Upper lobe of left lung (tissue), 6 donors: Measurements from ENCODE around the gene SLC37A4. TPM values are rescaled to one million over a fixed set of nuclear protein-coding genes. Genes with fewer than 3 reads are reported as not detected.

ENCODE experiments used
- ATAC-seq, 2 donors: fragments of 200-7000 bp; cut with Tn5 transposase; one replicate each; pipeline ENCODE4 v1.9.1; 2022; ENCODE audit warnings: mild to moderate bottlenecking in 2 of 2, moderate library complexity in 2 of 2; ENCODE audit not compliant: low FRiP score in 2 of 2
- DNase-seq, 2 donors: peaks; one replicate each; pipeline ENCODE4 v3.0.0-alpha.2; 2019 to 2020
- H3K27ac ChIP-seq, 4 donors: fragments of 200-600 bp; sonication (generic); one replicate each; pipeline ENCODE4 v1.5.1; 2016 to 2019
- H3K27me3 ChIP-seq, 4 donors: fragments of 200-600 bp; sonication (generic); one replicate each; pipeline ENCODE4 v1.5.1; 2017 to 2019
- H3K36me3 ChIP-seq, 4 donors: fragments of 200-600 bp; sonication (generic); one replicate each; pipeline ENCODE4 v1.5.1; 2016 to 2019
- H3K4me1 ChIP-seq, 4 donors: fragments of 200-600 bp; sonication (generic); one replicate each; pipeline ENCODE4 v1.5.1; 2018 to 2019
- H3K4me3 ChIP-seq, 4 donors: fragments of 200-600 bp; sonication (generic); one replicate each; pipeline ENCODE4 v1.5.1; 2017 to 2019; ENCODE audit warnings: mild to moderate bottlenecking in 2 of 4, moderate library complexity in 1 of 4
- H3K9me3 ChIP-seq, 4 donors: fragments of 200-600 bp; sonication (generic); one replicate each; pipeline ENCODE4 v1.5.1; 2018 to 2019
- EP300 ChIP-seq, 4 donors: sonication (generic); formaldehyde crosslinking; IDR thresholded peaks; one replicate each; pipeline ENCODE4 v1.5.1; 2017; ENCODE audit warnings: antibody characterized with exemption in 4 of 4, control low read depth in 2 of 4
- POLR2A ChIP-seq, 4 donors: fragments of 450-650 bp; IDR thresholded peaks; one replicate each; pipeline ENCODE4 v1.5.1; 2016 to 2017; ENCODE audit warnings: antibody characterized with exemption in 4 of 4, mild to moderate bottlenecking in 2 of 4
- POLR2AphosphoS5 ChIP-seq, 2 donors: sonication (generic); formaldehyde crosslinking; IDR thresholded peaks; one replicate each; pipeline ENCODE4 v1.5.1; 2017; ENCODE audit warnings: antibody characterized with exemption in 2 of 2
- WGBS, 2 donors: methylation state at CpG; one replicate each; pipeline ENCODE4 v1.1.5; 2017 to 2018; 5-methylcytosine and 5-hydroxymethylcytosine counted together
- total RNA-seq, 6 donors: library from RNA; depleted of rRNA in 4 of 6; stranded (reverse); fragments of >200 nt in 4 of 6; gene quantifications; one replicate each; pipeline versions ENCODE4 v1.1.0 to v1.2.1, GENCODE V29; 2016 to 2021
- TF ChIP-seq, protein P1 (sequence below), 6 experiments: fragments of 450-650 bp in 4 of 6; fragments of 200-600 bp in 2 of 6; sonication (generic) in 2 of 6; IDR thresholded peaks; one replicate each; pipeline ENCODE4 v1.5.1; 2016 to 2019; ENCODE audit warnings: antibody characterized with exemption in 6 of 6
- donor health status: DM: no; HTN: no; CAD: no; lungs with moderate emphysema.
- donor health status: DM: no; HTN: yes; CAD: no; lungs with severe emphysema.

SLC37A4 gene
- total RNA-seq, 6 donors from 2014 or later: 11.4 to 29.0 (median 19.9) TPM

- H3K27me3 ChIP-seq: no peaks in the 10 kb centered on the region
- no peak for ATAC-seq
- DNase-seq: no peak
- peaks cover 5 to 65% (median 28%) of the 10 kb centered on the region in 4 donors for H3K36me3 ChIP-seq
- peaks cover 26 to 42% (median 30%) of the 10 kb centered on the region in 4 donors for H3K4me1 ChIP-seq
- TF ChIP-seq EP300 (IDR thresholded peaks at IDR 0.05) (no peak), POLR2A (IDR thresholded peaks at IDR 0.05) (no peak), POLR2AphosphoS5 (IDR thresholded peaks at IDR 0.05) (no peak)
- TF ChIP-seq, protein P1, sequence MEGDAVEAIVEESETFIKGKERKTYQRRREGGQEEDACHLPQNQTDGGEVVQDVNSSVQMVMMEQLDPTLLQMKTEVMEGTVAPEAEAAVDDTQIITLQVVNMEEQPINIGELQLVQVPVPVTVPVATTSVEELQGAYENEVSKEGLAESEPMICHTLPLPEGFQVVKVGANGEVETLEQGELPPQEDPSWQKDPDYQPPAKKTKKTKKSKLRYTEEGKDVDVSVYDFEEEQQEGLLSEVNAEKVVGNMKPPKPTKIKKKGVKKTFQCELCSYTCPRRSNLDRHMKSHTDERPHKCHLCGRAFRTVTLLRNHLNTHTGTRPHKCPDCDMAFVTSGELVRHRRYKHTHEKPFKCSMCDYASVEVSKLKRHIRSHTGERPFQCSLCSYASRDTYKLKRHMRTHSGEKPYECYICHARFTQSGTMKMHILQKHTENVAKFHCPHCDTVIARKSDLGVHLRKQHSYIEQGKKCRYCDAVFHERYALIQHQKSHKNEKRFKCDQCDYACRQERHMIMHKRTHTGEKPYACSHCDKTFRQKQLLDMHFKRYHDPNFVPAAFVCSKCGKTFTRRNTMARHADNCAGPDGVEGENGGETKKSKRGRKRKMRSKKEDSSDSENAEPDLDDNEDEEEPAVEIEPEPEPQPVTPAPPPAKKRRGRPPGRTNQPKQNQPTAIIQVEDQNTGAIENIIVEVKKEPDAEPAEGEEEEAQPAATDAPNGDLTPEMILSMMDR (IDR thresholded peaks at IDR 0.05): no peak
- no peak overlapping the region for H3K4me3 ChIP-seq
- peak overlapping the region in 3 of 4 donors; percentile 35 to 53 (median 43) for H3K27ac ChIP-seq
- WGBS, 2 donors: 87 to 96% methylated on average over 12 to 16 of the region's 16 CpGs
- H3K9me3 ChIP-seq: no peaks in the 10 kb centered on the region
These were observed 4.5 kb downstream of the SLC37A4 start for GRCh38 chr11:119025978-119026766.

DNA sequence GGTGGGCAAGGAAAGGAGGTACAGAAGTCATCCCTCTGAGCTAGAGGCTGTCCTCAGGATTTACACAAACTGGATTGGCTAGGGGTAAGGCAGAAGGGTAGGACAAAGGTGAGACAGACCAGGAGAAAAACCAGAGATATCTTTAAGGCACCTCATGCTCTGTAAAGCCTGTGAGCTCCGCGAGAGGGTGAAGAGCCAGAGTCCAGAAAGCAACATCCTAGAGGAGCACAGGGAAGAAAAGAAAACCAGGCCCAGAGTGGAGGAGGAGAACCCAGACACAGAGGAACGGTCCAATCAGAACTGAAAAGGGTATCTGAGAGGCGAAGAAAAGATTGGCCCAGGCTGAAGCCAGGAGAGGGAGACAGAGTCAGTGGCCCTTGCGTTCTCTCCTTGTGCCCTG is 5.1 kb downstream of the SLC37A4 start:
- peak overlapping the region; percentile 35 to 75 (median 68) for H3K27ac ChIP-seq
- ATAC-seq (no peak), DNase-seq (no peak)
- no peak for TF ChIP-seq EP300 (IDR thresholded peaks at IDR 0.05)
- TF ChIP-seq, protein P1 (IDR thresholded peaks at IDR 0.05): no peak
- no peak for TF ChIP-seq POLR2A (IDR thresholded peaks at IDR 0.05)
- no peak for TF ChIP-seq POLR2AphosphoS5 (IDR thresholded peaks at IDR 0.05)
- H3K4me1 ChIP-seq: peaks cover 29 to 45% (median 33%) of the 10 kb centered on the region in 4 donors
- H3K9me3 ChIP-seq: no peaks in the 10 kb centered on the region
- no peaks in the 10 kb centered on the region for H3K27me3 ChIP-seq
- WGBS, 2 donors: 93% methylated on average over 5 of the region's 5 CpGs
- H3K4me3 ChIP-seq: no peak overlapping the region
- H3K36me3 ChIP-seq: peaks cover 5 to 69% (median 29%) of the 10 kb centered on the region in 4 donors

DNA sequence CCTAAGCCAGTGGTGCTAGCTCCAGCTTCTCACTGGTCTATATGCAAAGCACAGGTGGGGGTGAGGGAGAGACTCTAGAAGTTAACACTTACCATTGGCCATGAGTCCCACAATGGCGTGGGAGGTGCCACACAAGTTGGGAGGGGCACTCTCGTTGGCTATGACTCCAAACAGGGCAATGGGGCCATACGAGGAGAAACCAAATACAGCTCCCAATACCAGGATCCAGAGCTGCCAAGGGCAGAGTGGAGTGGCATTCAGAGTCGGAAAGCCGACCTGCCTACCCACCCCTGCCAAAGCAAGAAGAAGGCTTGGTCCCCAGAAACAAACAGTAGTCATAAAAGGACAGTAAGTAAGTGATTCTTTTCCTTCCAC is 5.6 kb downstream of the SLC37A4 start:
- Histone ChIP-seq H3K27ac (peak overlapping the region; percentile 35 to 75 (median 68)), H3K36me3 (peaks cover 5 to 69% (median 29%) of the 10 kb centered on the region in 4 donors), H3K4me3 (peak overlapping the region in 1 of 4 donors; percentile 18), H3K4me1 (peaks cover 32 to 48% (median 36%) of the 10 kb centered on the region in 4 donors), H3K27me3 (no peaks in the 10 kb centered on the region), H3K9me3 (no peaks in the 10 kb centered on the region)
- DNase-seq (no peak), ATAC-seq (no peak)
- 69 to 79% methylated on average over 5 of the region's 5 CpGs for WGBS, 2 donors
- TF ChIP-seq POLR2AphosphoS5 (IDR thresholded peaks at IDR 0.05) (no peak), POLR2A (IDR thresholded peaks at IDR 0.05) (no peak), EP300 (IDR thresholded peaks at IDR 0.05) (no peak)
- TF ChIP-seq, protein P1 (IDR thresholded peaks at IDR 0.05): no peak

DNA sequence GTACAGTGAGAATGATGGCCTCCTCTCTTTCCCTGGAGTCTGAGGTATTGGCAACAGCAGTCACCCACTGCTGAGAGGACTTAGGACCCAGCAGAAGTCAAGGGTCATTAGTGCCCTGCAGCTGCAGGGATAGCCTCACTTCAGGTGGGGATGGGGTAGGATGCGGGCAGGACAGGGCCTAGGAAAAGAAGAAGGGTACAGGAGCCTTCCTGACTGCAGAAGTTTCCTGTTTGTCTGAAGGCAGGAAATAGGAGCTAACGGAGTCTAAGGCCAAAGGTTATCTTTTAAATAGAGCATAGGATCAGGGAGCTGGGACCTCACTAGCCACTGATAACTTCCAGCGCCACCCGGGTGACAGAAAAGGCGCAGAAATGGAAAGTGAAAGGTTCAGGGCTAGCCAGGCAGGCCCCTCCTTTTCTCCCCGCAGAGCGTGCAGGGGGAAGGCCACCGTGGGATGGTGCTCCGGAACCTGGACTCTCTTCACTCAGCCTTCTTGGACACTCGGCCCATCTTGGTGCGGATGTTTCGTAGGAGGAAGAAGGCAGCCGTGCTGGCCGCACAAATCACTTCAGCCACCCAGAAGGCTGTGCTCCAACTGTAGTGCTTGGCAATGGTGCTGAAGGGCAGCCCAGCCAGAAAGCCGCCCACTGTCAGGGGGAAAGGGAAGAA is 6.1 kb downstream of the SLC37A4 start:
- Histone ChIP-seq H3K4me3 (peak overlapping the region in 1 of 4 donors; percentile 18), H3K36me3 (peaks cover 5 to 69% (median 29%) of the 10 kb centered on the region in 4 donors), H3K27me3 (no peaks in the 10 kb centered on the region), H3K9me3 (no peaks in the 10 kb centered on the region), H3K27ac (peak overlapping the region; percentile 35 to 75 (median 68)), H3K4me1 (peaks cover 32 to 48% (median 36%) of the 10 kb centered on the region in 4 donors)
- TF ChIP-seq POLR2AphosphoS5 (IDR thresholded peaks at IDR 0.05) (no peak), POLR2A (IDR thresholded peaks at IDR 0.05) (no peak), EP300 (IDR thresholded peaks at IDR 0.05) (no peak)
- TF ChIP-seq, protein P1 (IDR thresholded peaks at IDR 0.05): no peak
- WGBS, 2 donors: 63 to 73% methylated on average over 15 of the region's 15 CpGs
- ATAC-seq (no peak), DNase-seq (no peak)
